ENCODE results near the gene FAM161A. TPM values are rescaled to one million over a fixed set of nuclear protein-coding genes. Genes with fewer than 3 reads are reported as not detected.

FAM161A gene
- total and polyA plus RNA-seq, 2 experiments from 2014 or later = 16.2 to 27.4 TPM

DNA sequence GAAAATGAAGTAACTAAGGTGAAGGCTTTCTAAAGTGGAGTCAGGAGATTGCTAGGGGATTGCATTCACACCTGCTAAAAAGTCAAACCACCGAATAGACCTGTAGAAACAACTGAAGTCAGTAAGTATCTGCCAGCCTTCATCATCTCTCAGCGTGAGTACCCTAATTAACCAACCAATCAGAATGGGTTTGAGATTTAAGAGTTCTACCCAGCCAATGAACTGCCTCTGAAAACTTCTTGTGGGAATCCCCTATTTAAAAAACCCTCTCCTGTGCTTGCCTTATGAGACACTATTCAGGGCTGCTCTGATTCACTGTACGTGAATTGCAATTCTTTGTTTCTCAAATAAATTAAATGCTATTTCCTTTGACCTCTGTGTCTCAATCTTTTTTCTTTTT is 3.4 kb upstream of the FAM161A start:
- no peaks in the 10 kb centered on the region for H3K79me2 ChIP-seq (replicated peaks; ENCODE audit: insufficient read depth)
- no peaks in the 10 kb centered on the region for H4K20me1 ChIP-seq (replicated peaks; ENCODE audit: insufficient read depth)
- H3F3A ChIP-seq (replicated peaks; ENCODE audit: low read depth) = no peaks in the 10 kb centered on the region; the same call in 1 of the 2 replicates
- Mint-ChIP-seq H3K9me3 (no peaks in the 10 kb centered on the region), H3K27ac (no peak overlapping the region), H3K4me3 (no peak overlapping the region), H3K27me3 (ENCODE audit: insufficient read depth, low read depth, poor library complexity) (peaks cover 14% of the 10 kb centered on the region), H3K4me1 (peaks cover 8% of the 10 kb centered on the region; the same call in 2 of the 3 replicates), H3K36me3 (ENCODE audit: low read depth) (no peaks in the 10 kb centered on the region)
- H3K27me3 ChIP-seq (ENCODE audit: insufficient read depth) = no peaks in the 10 kb centered on the region
- H3K9me2 ChIP-seq (ENCODE audit: insufficient read depth) = peaks cover 9% of the 10 kb centered on the region; the same call in 1 of the 2 replicates
- TF ChIP-seq EZH2phosphoT487 (IDR thresholded peaks at IDR 0.05; ENCODE audit: unreplicated experiment) = no peak
- TF ChIP-seq ETS1 (IDR thresholded peaks at IDR 0.05) = no peak
- TF ChIP-seq ZNF331 (CRISPR knock-in tag; IDR thresholded peaks at IDR 0.05; ENCODE audit: low read depth) = no peak
- TF ChIP-seq ZNF114 (CRISPR knock-in tag; IDR thresholded peaks at IDR 0.05) = no peak
- no peak for TF ChIP-seq STAT1 (IDR thresholded peaks at IDR 0.05; ENCODE audit: unreplicated experiment)
- H3K36me3 ChIP-seq (ENCODE audit: insufficient read depth) = no peaks in the 10 kb centered on the region
- H2AFZ ChIP-seq = no peak overlapping the region
- ATAC-seq = no peak
- H3K27ac ChIP-seq (ENCODE audit: low read depth) = no peak overlapping the region
- H3K4me2 ChIP-seq = no peak overlapping the region
- H3K4me1 ChIP-seq (ENCODE audit: insufficient read depth) = no peaks in the 10 kb centered on the region
- no peak overlapping the region for H3K4me3 ChIP-seq
- peak; percentile 13 for DNase-seq (ENCODE audit: low spot score)

DNA sequence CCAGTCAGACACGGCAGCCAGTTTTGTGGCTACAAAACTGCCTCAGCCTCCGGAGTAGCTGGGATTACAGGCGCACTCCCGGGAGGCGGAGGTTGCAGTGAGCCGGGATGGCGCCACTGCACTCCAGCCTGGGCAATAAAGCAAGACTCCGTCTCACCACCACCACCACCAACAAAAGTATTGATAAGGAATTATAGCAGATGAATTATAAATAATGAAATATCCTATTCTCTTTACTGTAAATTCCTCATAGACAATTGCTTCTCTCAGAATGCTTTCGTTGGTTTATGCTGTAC is 1.4 kb upstream of the FAM161A start:
- no peaks in the 10 kb centered on the region for H3K9me3 Mint-ChIP-seq
- peaks cover 11% of the 10 kb centered on the region; the same call in 2 of the 3 replicates for H3K4me1 Mint-ChIP-seq
- no peaks in the 10 kb centered on the region for H3K36me3 Mint-ChIP-seq (ENCODE audit: low read depth)
- peak; percentile 10 for ATAC-seq
- H3K27me3 Mint-ChIP-seq (ENCODE audit: insufficient read depth, low read depth, poor library complexity) = peaks cover 14% of the 10 kb centered on the region
- H3K4me2 ChIP-seq = peak overlapping the region; percentile 80
- peaks cover 8% of the 10 kb centered on the region; the same call in 1 of the 2 replicates for H3K9me2 ChIP-seq (ENCODE audit: insufficient read depth)
- TF ChIP-seq NANOG (IDR thresholded peaks at IDR 0.05; ENCODE audit: borderline replicate concordance) (no peak), EZH2phosphoT487 (IDR thresholded peaks at IDR 0.05; ENCODE audit: unreplicated experiment) (no peak), EZH2 (IDR thresholded peaks at IDR 0.05; ENCODE audit: low read depth, unreplicated experiment) (no peak), ZNF331 (CRISPR knock-in tag; IDR thresholded peaks at IDR 0.05; ENCODE audit: low read depth) (no peak), ZNF114 (CRISPR knock-in tag; IDR thresholded peaks at IDR 0.05) (no peak)
- TF ChIP-seq, protein P1, sequence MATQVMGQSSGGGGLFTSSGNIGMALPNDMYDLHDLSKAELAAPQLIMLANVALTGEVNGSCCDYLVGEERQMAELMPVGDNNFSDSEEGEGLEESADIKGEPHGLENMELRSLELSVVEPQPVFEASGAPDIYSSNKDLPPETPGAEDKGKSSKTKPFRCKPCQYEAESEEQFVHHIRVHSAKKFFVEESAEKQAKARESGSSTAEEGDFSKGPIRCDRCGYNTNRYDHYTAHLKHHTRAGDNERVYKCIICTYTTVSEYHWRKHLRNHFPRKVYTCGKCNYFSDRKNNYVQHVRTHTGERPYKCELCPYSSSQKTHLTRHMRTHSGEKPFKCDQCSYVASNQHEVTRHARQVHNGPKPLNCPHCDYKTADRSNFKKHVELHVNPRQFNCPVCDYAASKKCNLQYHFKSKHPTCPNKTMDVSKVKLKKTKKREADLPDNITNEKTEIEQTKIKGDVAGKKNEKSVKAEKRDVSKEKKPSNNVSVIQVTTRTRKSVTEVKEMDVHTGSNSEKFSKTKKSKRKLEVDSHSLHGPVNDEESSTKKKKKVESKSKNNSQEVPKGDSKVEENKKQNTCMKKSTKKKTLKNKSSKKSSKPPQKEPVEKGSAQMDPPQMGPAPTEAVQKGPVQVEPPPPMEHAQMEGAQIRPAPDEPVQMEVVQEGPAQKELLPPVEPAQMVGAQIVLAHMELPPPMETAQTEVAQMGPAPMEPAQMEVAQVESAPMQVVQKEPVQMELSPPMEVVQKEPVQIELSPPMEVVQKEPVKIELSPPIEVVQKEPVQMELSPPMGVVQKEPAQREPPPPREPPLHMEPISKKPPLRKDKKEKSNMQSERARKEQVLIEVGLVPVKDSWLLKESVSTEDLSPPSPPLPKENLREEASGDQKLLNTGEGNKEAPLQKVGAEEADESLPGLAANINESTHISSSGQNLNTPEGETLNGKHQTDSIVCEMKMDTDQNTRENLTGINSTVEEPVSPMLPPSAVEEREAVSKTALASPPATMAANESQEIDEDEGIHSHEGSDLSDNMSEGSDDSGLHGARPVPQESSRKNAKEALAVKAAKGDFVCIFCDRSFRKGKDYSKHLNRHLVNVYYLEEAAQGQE (IDR thresholded peaks at IDR 0.05; ENCODE audit: unreplicated experiment) = no peak
- peak overlapping the region; percentile 77 for H3K4me3 ChIP-seq
- H3K27ac Mint-ChIP-seq = peak overlapping the region; percentile 94; the same call in 1 of the 2 replicates
- DNase-seq (ENCODE audit: low spot score) = no peak
- H3F3A ChIP-seq (replicated peaks; ENCODE audit: low read depth) = no peaks in the 10 kb centered on the region; the same call in 1 of the 2 replicates
- H2AFZ ChIP-seq = peak overlapping the region; percentile 92
- no peaks in the 10 kb centered on the region for H3K79me2 ChIP-seq (replicated peaks; ENCODE audit: insufficient read depth)
- peak overlapping the region; percentile 89 for H3K4me3 Mint-ChIP-seq
- no peaks in the 10 kb centered on the region for H3K4me1 ChIP-seq (ENCODE audit: insufficient read depth)
- H3K36me3 ChIP-seq (ENCODE audit: insufficient read depth) = no peaks in the 10 kb centered on the region
- peak overlapping the region; percentile 43; the same call in 1 of the 2 replicates for H3K27ac ChIP-seq (ENCODE audit: low read depth)
- no peaks in the 10 kb centered on the region for H3K27me3 ChIP-seq (ENCODE audit: insufficient read depth)
- H4K20me1 ChIP-seq (replicated peaks; ENCODE audit: insufficient read depth) = no peaks in the 10 kb centered on the region
